ENCODE results near the gene VHLL.
A peak's percentile ranks its signal among the peaks of the same experiment; 100 is the strongest.
"Not testable (repeated sequence)": the region's sequence is repeated elsewhere in the genome, so short reads cannot be mapped to it uniquely, and the experiment has no call there.

Gene VHLL

GRCh38 chr1:156298852-156299357, at the start of gene VHLL:
TSS of gene VHLL (minus strand) at chr1:156299307. CDS start at chr1:156299189, 118 bp downstream.
- no peak for DNase-seq

- DNase-seq = no peak
These were observed 48.2 kb upstream of the VHLL start for GRCh38 chr1:156347331-156347730.

- DNase-seq = no peak
These were observed 47.5 kb upstream of the VHLL start for GRCh38 chr1:156346636-156347035.

GRCh38 chr1:156346035-156346434, 46.9 kb upstream of the VHLL start:
- not testable (repeated sequence) for DNase-seq

GRCh38 chr1:156344409-156344808, 45.3 kb upstream of the VHLL start:
- no peak for DNase-seq

GRCh38 chr1:156342166-156342955, 43.3 kb upstream of the VHLL start:
- no peak for DNase-seq

- peak; percentile 99 for DNase-seq
These were observed 39.3 kb upstream of the VHLL start, which contains the start of the genes CCT3 and TSACC for GRCh38 chr1:156338180-156338976. TSS of gene CCT3 (minus strand) at chr1:156338292. CDS start at chr1:156338184, 108 bp downstream. TSS of gene TSACC (plus strand) at chr1:156338526. CDS start at chr1:156339758, 1,232 bp downstream.

- DNase-seq = no peak
These were observed 38.7 kb upstream of the VHLL start for GRCh38 chr1:156337888-156338179.

GRCh38 chr1:156337052-156337887, 38.2 kb upstream of the VHLL start:
- no peak for DNase-seq

GRCh38 chr1:156336242-156336641, 37.1 kb upstream of the VHLL start:
- DNase-seq = no peak

GRCh38 chr1:156323179-156323578, 24.1 kb upstream of the VHLL start:
- not testable (repeated sequence) for DNase-seq

GRCh38 chr1:156320560-156320959, 21.5 kb upstream of the VHLL start:
- no peak for DNase-seq

- no peak for DNase-seq
These were observed 20.6 kb upstream of the VHLL start for GRCh38 chr1:156319664-156320063.

GRCh38 chr1:156316909-156317308, 17.8 kb upstream of the VHLL start:
- DNase-seq = no peak

GRCh38 chr1:156310962-156311361, 11.9 kb upstream of the VHLL start:
- no peak for DNase-seq

GRCh38 chr1:156308078-156308477, 9.0 kb upstream of the VHLL start:
- DNase-seq = no peak

- DNase-seq = no peak
These were observed 6.1 kb upstream of the VHLL start for GRCh38 chr1:156305215-156305614.

- DNase-seq = no peak
These were observed 4.1 kb upstream of the VHLL start for GRCh38 chr1:156303241-156303640.

- DNase-seq = peak; percentile 43
These were observed 3.6 kb downstream of the VHLL start, which contains the start of gene GLMP for GRCh38 chr1:156295391-156295947. TSS of gene GLMP (minus strand) at chr1:156295679. CDS start at chr1:156295645, 34 bp downstream.

- no peak for DNase-seq
These were observed 5.2 kb downstream of the VHLL start for GRCh38 chr1:156293895-156294294.

- DNase-seq = no peak
These were observed 6.0 kb downstream of the VHLL start for GRCh38 chr1:156293098-156293434.

- peak; percentile 84 for DNase-seq
These were observed 7.7 kb downstream of the VHLL start for GRCh38 chr1:156291226-156292061.
